Renal cortical epithelial cell (primary cell): ENCODE results near the gene SLC1A7. TPM values are rescaled to one million over a fixed set of nuclear protein-coding genes. Genes with fewer than 3 reads are reported as not detected.

ENCODE experiments used
- DNase-seq: peaks from one replicate; pipeline ENCODE4 v3.0.0-alpha.2; 2011; ENCODE audit warnings: low read depth
- total RNA-seq: library from RNA; depleted of rRNA; stranded (reverse); fragments of >200 nt; gene quantifications from 2 replicates; pipeline ENCODE4 v1.2.3, GENCODE V29; 2014

Gene SLC1A7
- total RNA-seq, 1 donor from 2014 or later = not detected

GRCh38 chr1:53160924-53161378 is 18.5 kb upstream of the SLC1A7 start:
- peak; percentile 47 for DNase-seq

- no peak for DNase-seq
These were observed 16.5 kb upstream of the SLC1A7 start for GRCh38 chr1:53158900-53159299.

GRCh38 chr1:53156783-53157182 is 14.3 kb upstream of the SLC1A7 start:
- no peak for DNase-seq

GRCh38 chr1:53155945-53156344 is 13.5 kb upstream of the SLC1A7 start:
- no peak for DNase-seq

- no peak for DNase-seq
These were observed 13.1 kb upstream of the SLC1A7 start for GRCh38 chr1:53155534-53155933.

DNA sequence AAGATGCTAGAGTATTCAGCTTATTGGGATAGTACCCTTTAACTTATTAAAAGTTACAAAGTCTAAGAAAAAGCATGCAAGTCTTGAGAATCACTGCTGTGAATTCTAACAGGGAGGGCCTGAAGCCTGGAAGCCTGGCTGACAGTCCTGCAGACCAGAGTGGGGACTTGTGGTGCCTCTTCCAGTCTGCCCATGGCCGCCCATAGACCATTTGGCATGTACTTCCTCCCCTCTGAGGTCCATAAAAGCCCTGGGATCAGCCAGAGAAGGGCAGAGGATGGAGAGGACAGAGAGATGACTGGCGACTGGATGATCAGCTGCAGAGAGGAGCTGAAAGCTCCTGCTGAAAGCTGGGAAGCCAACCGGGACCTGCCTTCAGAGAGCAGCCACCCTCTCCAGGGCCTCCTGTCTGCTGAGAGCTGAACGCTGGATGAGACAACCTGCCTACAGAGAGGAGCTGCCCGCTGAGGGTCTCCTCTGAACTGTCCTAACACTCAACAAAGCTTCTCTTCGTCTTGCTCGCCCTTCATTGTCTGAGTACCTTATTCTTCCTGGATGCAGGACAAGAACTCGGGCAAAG is 12.5 kb upstream of the SLC1A7 start:
- DNase-seq = no peak

- DNase-seq = no peak
These were observed 11.3 kb upstream of the SLC1A7 start for GRCh38 chr1:53153752-53154151.

- DNase-seq = peak; percentile 21
These were observed 5.7 kb upstream of the SLC1A7 start for GRCh38 chr1:53148123-53148522.

- DNase-seq = peak; percentile 81
These were observed 4.7 kb upstream of the SLC1A7 start for GRCh38 chr1:53147174-53147573.

DNA sequence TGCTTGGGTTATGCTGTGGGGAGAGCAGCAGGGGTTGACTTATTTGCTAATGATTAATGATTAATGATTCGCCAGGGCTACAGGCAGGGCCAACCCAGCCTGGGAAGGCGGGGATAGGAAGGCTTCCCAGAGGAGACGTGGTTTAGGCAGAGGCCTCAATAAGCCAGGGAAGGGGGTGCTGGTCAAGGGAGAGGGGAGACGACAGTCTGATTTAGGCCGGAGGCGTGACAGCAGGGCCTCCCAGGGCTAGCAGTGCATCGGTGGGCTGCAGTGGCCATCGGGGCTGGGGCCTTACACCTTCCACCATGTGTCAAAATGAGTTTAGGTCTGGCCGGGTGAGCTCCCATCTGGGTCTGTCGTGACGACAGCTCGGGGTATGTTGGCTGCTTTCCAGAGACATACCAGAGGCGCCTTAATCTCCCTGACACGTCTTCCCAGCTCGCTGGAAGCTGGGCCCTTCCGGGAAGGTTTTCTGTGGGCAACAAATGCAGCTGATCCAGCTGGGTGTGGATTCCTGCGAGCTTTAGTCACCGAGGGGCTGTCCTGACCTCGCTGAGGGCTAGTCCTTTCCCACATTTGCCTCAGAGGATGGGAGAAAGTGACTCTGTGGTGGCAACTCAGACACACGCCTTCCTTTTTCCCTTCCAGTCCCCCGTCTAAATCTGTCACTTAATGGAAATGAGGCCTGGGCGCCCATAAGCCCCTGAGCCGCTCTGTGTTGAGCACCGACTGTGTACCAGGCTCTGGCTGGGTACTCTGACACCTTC is 3.7 kb upstream of the SLC1A7 start:
- peak; percentile 99 for DNase-seq

DNA sequence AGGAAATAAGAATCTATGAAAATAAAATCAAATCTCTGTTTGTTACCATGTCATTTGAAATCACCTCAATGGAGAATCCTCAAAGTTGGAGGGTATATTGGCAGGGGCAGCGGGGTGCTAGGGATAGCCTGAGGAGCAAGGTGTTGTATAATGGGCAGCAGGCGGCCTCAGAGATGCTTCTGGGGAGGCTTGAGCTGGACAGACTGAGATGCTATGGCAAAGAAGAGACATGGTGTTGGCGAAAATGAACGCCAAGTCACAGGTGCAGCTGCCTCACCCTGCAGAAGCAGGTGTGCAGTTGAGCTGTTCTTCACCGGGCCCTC is 3.1 kb upstream of the SLC1A7 start:
- no peak for DNase-seq

GRCh38 chr1:53145051-53145600 is 2.7 kb upstream of the SLC1A7 start:
- DNase-seq = no peak

GRCh38 chr1:53144201-53144600 is 1.8 kb upstream of the SLC1A7 start:
- DNase-seq = no peak

- DNase-seq = no peak
These were observed 1.1 kb upstream of the SLC1A7 start for GRCh38 chr1:53143527-53143926.

DNA sequence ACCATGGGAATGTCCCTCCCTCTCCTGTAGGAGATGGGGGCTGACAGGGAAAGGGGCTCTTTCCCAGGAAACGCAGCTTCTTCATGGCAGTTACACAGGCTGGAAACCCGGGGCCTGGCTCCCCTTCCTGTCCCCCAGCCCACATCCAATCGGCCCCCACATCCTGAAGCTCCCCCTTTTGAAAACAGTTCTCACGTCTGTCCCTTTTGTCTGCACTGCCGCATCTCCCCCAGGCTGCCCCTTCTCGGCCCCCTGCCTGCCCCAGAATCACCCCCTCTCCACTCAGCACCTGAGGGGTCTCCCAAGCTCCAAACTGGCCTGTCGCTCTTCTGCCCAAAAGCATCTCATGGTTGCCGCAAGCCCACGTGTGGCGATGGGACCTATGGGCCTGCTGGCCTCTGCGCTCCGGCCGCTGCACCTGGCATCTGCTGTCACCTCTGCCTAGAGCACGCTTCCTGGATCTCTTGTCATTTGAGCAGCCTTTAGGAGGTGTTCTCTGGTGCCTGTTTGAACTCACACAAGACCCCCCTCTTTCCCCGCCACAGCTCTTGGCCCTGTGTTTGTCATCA is 867 bp downstream of the SLC1A7 start:
- DNase-seq = no peak

GRCh38 chr1:53140451-53140850 is 2.0 kb downstream of the SLC1A7 start:
- no peak for DNase-seq

- no peak for DNase-seq
These were observed 2.5 kb downstream of the SLC1A7 start for GRCh38 chr1:53139951-53140361.

GRCh38 chr1:53138991-53139884 is 3.2 kb downstream of the SLC1A7 start:
- no peak for DNase-seq

DNA sequence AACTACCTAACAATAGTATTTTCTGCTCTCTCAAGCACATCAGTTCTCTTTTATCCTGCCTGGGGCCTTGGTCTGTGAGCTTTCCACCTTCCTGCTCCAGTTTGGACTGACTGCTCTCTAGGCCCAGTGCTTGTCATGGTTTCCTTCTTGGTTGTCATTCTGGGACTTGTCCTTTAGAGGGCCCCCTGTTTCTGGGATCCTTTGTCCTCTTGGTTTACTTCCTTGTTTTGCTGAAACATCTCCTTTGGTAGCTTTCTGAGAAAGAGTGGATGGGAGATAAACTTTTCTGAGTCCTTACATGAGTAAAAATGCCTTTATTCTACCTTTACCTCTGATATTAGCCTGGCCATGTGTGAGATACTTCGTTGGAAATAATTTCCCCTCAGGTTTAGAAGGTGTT is 4.7 kb downstream of the SLC1A7 start:
- DNase-seq = no peak

GRCh38 chr1:53135735-53136114 is 6.7 kb downstream of the SLC1A7 start:
- DNase-seq = peak; percentile 57

DNA sequence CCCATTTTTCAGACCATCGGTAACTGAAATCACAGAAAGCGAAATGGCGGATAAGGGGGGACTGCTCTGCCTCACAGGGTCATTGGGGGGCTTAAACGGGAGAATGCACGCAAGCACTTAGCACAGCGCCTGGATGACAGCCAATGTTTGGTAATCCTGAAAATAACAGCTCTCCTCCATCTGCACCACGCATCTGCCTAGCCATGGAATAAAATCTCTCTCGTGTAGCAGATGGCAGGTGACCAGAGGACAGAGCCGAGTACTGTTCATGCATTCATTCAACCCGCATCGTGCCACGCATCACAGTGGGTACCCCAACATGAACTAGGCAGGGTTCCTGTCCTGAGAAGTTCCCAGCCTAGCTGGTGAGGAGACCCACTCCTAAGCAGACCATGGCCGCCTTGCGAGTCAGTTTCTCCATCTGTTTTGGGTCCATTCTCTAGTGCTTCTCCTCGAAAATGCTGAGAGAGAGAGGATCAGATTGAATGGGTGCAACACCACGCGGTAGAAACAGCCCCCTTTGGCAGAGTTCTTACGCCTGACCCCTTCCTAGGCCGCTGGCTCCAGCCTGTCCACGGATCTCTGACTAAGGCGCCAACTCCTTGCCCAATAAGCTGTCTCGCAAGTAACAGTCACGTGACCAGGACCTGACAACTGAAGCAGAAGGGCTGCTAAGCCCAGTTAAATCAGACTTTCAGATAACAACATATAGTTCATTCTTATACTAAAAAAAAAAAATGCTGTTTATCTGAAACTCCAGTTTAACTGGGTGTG is 7.3 kb downstream of the SLC1A7 start:
- peak; percentile 49 for DNase-seq
